Measurements from ENCODE around the gene PNPLA2.

The PNPLA2 gene

GRCh38 chr11:831118-831864 lies 12.6 kb downstream of the PNPLA2 start:
- no peak for DNase-seq (ENCODE audit: low read depth)

- no peak for DNase-seq (ENCODE audit: low read depth)
Observed at GRCh38 chr11:831961-832528, 13.3 kb downstream of the PNPLA2 start.

- DNase-seq (ENCODE audit: low read depth), result no peak
Observed at GRCh38 chr11:832529-833113, 13.9 kb downstream of the PNPLA2 start, which contains the start of gene CD151. Gene CD151, plus strand, starts transcription at chr11:832952. Its CDS starts 3,118 bp downstream, at chr11:836070.

DNA sequence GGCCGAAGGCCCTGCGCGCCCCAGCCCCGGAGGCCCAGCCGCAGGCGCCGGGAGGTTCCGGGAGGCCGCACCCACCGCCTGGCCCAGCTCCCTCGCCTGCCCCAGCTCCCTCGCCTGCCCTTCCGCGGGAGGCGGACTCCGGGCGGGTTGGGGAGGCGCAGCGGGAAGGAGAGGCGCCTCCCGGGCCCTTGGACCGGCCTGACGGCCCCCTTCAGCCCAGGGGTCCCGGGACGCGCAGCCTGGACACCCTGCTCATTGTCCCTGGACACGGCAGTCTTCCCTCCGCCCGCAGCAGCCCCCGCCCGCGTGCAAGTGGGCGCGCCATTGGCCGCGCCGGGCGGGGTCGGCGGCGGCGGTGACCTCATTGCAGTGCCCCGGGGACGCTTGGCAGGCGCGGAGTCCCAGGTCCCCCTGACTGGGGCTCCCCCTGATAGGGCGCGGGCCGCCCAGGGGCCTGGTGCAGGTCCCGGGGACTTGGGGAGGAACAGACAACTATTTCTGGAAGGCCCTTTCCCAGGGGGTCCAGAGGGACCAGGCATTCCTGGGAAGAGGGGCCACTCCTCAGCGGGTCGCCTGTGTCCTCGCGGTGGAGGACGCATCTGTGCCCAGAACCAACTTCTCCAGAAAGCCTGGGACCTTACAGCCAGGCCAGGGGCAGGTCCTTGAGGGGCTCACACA lies 14.5 kb downstream of the PNPLA2 start:
- DNase-seq (ENCODE audit: low read depth), result no peak

GRCh38 chr11:833849-834311 lies 15.2 kb downstream of the PNPLA2 start:
- DNase-seq (ENCODE audit: low read depth), result no peak

GRCh38 chr11:834371-835316 lies 15.9 kb downstream of the PNPLA2 start:
- DNase-seq (ENCODE audit: low read depth), result peak; percentile 56

DNA sequence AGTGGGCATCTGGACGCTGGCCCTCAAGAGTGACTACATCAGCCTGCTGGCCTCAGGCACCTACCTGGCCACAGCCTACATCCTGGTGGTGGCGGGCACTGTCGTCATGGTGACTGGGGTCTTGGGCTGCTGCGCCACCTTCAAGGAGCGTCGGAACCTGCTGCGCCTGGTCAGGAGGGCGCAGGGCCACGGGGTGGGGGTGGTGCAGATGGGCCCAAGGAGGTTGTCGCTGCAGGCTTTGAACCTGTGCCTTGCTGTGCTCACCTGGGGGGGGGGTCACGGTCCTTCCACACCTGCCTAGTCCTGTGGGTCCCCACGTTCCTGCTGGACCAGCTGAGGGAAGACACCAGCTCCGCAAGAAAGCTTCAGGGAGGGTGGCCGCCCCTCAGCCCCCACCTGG lies 17.6 kb downstream of the PNPLA2 start:
- no peak for DNase-seq (ENCODE audit: low read depth)

DNA sequence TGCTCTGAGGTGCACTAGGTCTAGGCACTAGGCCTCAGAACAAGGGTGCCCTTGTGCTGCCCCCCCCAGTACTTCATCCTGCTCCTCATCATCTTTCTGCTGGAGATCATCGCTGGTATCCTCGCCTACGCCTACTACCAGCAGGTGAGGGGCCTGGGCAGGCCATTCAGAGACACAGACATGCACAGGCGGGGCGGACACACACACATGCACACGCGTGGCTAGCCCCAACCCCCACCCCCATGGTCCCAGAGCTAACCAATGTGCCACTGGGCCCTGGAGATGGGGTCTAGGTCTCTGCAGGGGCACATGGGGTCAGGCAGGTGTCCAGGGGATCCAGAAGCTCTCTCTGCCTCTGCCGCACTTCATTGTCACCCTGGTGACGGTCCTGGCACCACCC lies 18.0 kb downstream of the PNPLA2 start:
- no peak for DNase-seq (ENCODE audit: low read depth)

GRCh38 chr11:837189-837989 lies 18.7 kb downstream of the PNPLA2 start:
- no peak for DNase-seq (ENCODE audit: low read depth)

GRCh38 chr11:837990-838307 lies 19.2 kb downstream of the PNPLA2 start:
- no peak for DNase-seq (ENCODE audit: low read depth)

- no peak for DNase-seq (ENCODE audit: low read depth)
Observed at GRCh38 chr11:838441-839279, 19.9 kb downstream of the PNPLA2 start.

DNA sequence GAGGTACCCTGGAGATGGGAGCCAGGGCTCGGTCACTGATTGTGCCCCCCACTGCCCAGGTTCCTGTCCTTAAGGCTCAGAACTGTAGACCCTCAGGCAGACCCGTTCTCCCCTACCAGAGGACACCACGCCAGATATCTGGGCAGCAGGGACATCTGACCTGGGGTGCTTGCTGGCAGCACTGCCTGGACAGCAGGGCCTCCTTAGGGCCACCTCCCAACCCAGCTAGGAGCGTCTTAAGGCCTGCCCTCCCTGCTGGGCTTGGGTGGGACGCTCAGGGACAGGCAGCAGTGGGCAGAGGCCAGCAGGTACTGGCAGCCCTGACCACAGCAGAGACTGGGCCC lies 20.5 kb downstream of the PNPLA2 start:
- no peak for DNase-seq (ENCODE audit: low read depth)

DNA sequence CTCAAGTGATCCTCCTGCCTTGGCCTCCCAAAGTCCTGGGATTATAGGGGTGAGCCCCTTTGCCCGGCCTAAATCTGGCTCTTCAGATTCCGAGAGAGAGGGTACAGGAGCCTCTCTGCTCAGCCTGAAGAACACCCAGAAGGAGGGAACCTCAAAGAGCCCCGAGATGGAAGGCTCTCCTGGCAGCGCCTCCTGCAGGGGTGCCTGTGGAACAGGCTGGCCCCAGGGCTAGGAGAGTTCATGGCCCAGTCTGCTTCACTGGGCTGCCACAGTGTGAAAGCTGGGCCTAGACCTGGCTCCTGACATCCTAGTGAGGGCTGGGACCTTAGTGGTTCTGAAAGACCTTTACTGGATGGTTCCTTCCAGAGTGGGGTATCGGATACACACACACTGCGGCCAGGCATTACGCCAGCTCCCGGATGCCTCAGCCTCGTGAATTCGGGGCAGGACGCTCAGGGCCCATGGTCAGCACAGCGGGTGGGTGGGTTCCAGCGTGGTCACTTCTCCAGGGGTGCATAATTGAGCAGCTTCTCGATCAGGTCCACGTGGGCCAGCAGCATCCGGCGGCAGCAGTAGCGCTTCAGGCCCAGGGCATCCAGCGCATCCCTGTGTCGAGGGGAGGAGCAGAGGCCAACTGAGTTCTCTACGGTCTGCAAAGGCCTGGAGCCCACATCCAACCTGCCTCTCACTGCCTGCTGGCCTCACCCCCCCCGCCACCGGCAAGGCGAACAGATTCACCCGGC lies 21.3 kb downstream of the PNPLA2 start:
- no peak for DNase-seq (ENCODE audit: low read depth)

- no peak for DNase-seq (ENCODE audit: low read depth)
Observed at GRCh38 chr11:841981-842369, 23.3 kb downstream of the PNPLA2 start.

GRCh38 chr11:842370-843002 lies 23.8 kb downstream of the PNPLA2 start, which contains the start of the genes POLR2L and TSPAN4:
Gene POLR2L, minus strand, starts transcription at chr11:842529. Its CDS starts 21 bp downstream, at chr11:842508.
Gene TSPAN4, plus strand, starts transcription at chr11:842852. Its CDS starts 7,453 bp downstream, at chr11:850305.
- DNase-seq (ENCODE audit: low read depth), result no peak

GRCh38 chr11:843086-843734 lies 24.5 kb downstream of the PNPLA2 start:
- DNase-seq (ENCODE audit: low read depth), result no peak

GRCh38 chr11:843818-844692 lies 25.3 kb downstream of the PNPLA2 start:
- peak; percentile 88 for DNase-seq (ENCODE audit: low read depth)

Measured in HS-5 (cell line).